Panc1 (cell line): ENCODE results near the gene ACSM2B. TPM values are rescaled to one million over a fixed set of nuclear protein-coding genes. Genes with fewer than 3 reads are reported as not detected.

Experiments used
- ATAC-seq: fragments of 200-7000 bp; cut with Tn5 transposase; 2 replicates; pipeline ENCODE4 v1.9.1; 2020; ENCODE audit warnings: mild to moderate bottlenecking, moderate library complexity
- BruUV-seq: library from RNA; stranded (reverse); fragments of 400-500 nt; replicated peaks from 2 replicates; lab custom pipeline; 2021; lab: Mats Ljungman, UMichigan
- CTCF ChIA-PET: fragments of 300-600 bp; sonication (Branson Sonifier 250); formaldehyde crosslinking; loops from one replicate; lab custom pipeline; 2022; ENCODE audit warnings: antibody characterized with exemption; lab: Charles Lee
- POLR2A ChIA-PET: fragments of 300-600 bp; sonication (Branson Sonifier 250); formaldehyde crosslinking; loops from one replicate; lab custom pipeline; 2022; ENCODE audit warnings: antibody characterized with exemption; lab: Charles Lee
- DNase-seq: peaks from one replicate; pipeline ENCODE4 v3.0.0-alpha.2; 2010; ENCODE audit warnings: low read depth, low spot score
- H3K27ac ChIP-seq: 2 replicates; pipeline ENCODE4 v1.5.1; 2011; ENCODE audit warnings: mild to moderate bottlenecking, low read length, inconsistent platforms
- H3K27me3 ChIP-seq: fragments of 200-500 bp; sonication (Bioruptor generic); 2 replicates; pipeline ENCODE4 v1.6.0; 2014; ENCODE audit warnings: low read length, inconsistent platforms; ENCODE audit not compliant: control insufficient read depth, insufficient read depth
- H3K36me3 ChIP-seq: fragments of 200-500 bp; sonication (Bioruptor generic); 2 replicates; pipeline ENCODE4 v1.5.1; 2014; ENCODE audit warnings: inconsistent platforms, mild to moderate bottlenecking, low read length, moderate library complexity; ENCODE audit not compliant: control insufficient read depth, insufficient read depth
- H3K4me1 ChIP-seq: 2 replicates; pipeline ENCODE4 v1.5.1; 2011; ENCODE audit warnings: inconsistent platforms, mild to moderate bottlenecking, low read length, moderate library complexity; ENCODE audit not compliant: control insufficient read depth, insufficient read depth
- H3K4me3 ChIP-seq, 2 experiments: 2 replicates each; pipeline ENCODE4 v1.5.1; 2011 to 2012; ENCODE audit warnings: low read depth in 2 of 2, low read length in 2 of 2, mild to moderate bottlenecking in 2 of 2, inconsistent platforms in 1 of 2, moderate library complexity in 1 of 2
- H3K9me3 ChIP-seq: fragments of 200-500 bp; sonication (Bioruptor generic); 2 replicates; pipeline ENCODE4 v1.5.1; 2014; ENCODE audit warnings: low read depth, mild to moderate bottlenecking, inconsistent platforms, low read length, moderate library complexity; ENCODE audit not compliant: control insufficient read depth, insufficient read depth
- POLR2AphosphoS5 ChIP-seq: IDR thresholded peaks from 2 replicates; pipeline ENCODE4 v1.6.1; 2012; ENCODE audit warnings: mild to moderate bottlenecking, low read depth, low read length, moderate library complexity
- SIN3A ChIP-seq: IDR thresholded peaks from 2 replicates; pipeline ENCODE4 v1.6.1; 2012; ENCODE audit warnings: low read depth, mild to moderate bottlenecking, low read length, moderate library complexity, borderline replicate concordance; ENCODE audit not compliant: insufficient read depth
- TCF7L2 ChIP-seq: IDR thresholded peaks from 2 replicates; pipeline ENCODE4 v1.6.1; 2011; ENCODE audit warnings: mild to moderate bottlenecking, low read depth, low read length, inconsistent platforms
- in situ Hi-C: cut with HindIII; loops from 2 replicates; pipeline ENCODE4 v1.10.0; 2016; ENCODE audit warnings: low sequenced_read_pairs, low pct_unique_long_range_greater_than_20kb
- intact Hi-C: fragments of 100-400 bp; cut with micrococcal nuclease; formaldehyde crosslinking; loops from one replicate; pipeline ENCODE4 v1.10.0; 2022; ENCODE audit not compliant: unreplicated experiment
- total RNA-seq: library from RNA; stranded (reverse); gene quantifications from one replicate; pipeline ENCODE4 v1.2.1, GENCODE V29; 2021; ENCODE audit not compliant: unreplicated experiment
- TF ChIP-seq, protein P1 (sequence below), 2 experiments: IDR thresholded peaks; 2 replicates each; pipeline ENCODE4 v1.6.1; 2011 to 2012; ENCODE audit warnings: low read depth in 2 of 2, control low read depth in 1 of 2, low read length in 1 of 2, mild to moderate bottlenecking in 1 of 2, moderate library complexity in 1 of 2; ENCODE audit not compliant: insufficient read depth in 1 of 2
- TF ChIP-seq, protein P2 (sequence below): fragments of 450-650 bp; IDR thresholded peaks from 2 replicates; pipeline ENCODE4 v1.5.1; 2017; ENCODE audit warnings: mild to moderate bottlenecking

The ACSM2B gene
- total RNA-seq, 1 experiment from 2014 or later = 0.10 TPM

DNA sequence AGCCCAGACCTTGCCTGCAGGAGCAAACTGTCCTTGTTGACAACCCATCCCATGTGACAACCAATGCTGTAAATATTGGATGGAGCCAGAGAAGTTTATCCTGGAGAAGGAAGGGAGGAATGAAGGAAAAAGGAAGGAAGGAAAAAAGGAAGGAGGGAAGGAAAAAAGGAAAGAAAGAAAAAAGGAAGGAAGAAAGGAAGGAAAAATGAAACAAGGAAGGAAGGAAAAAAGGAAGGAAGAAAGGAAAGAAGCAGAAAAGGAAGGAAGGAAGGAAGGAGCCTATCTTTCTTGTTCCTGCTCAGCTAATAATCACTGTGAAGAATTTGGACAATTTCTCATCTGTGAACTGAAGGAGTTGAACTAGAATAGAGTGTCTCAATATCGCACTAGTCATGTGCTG is 56.1 kb downstream of the ACSM2B start:
- intact Hi-C loops = no loop called here
- ChIA-PET POLR2A (no interaction called here), CTCF (no interaction called here)

DNA sequence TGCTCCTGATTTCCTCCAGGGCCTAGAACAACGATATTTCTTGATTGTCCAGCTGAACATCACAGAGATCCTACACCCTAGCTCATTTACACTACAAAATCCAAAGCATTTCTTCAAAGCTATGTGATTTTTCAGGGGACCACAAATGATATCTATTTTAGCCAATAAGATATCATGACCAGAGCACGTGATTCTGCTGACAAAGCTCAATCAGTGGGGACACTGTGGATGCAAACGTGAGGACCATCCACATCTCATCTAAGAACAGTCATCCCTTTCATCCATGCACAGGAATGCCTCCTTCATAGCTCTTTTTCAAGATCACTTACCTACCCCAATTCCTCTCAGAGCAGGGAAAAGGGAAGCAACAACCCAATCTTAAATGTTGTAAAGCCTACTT is 56.9 kb downstream of the ACSM2B start:
- no peaks in the 10 kb centered on the region for H3K4me1 ChIP-seq
- no peak overlapping the region for H3K4me3 ChIP-seq
- in situ Hi-C loops = no loop called here
- no peaks in the 10 kb centered on the region for H3K9me3 ChIP-seq
- 0 out of 2 replicates have a peak, but pooled peaks cover 3% of the 10 kb centered on the region for H3K27me3 ChIP-seq
- no peak for DNase-seq
- TF ChIP-seq, protein P1, sequence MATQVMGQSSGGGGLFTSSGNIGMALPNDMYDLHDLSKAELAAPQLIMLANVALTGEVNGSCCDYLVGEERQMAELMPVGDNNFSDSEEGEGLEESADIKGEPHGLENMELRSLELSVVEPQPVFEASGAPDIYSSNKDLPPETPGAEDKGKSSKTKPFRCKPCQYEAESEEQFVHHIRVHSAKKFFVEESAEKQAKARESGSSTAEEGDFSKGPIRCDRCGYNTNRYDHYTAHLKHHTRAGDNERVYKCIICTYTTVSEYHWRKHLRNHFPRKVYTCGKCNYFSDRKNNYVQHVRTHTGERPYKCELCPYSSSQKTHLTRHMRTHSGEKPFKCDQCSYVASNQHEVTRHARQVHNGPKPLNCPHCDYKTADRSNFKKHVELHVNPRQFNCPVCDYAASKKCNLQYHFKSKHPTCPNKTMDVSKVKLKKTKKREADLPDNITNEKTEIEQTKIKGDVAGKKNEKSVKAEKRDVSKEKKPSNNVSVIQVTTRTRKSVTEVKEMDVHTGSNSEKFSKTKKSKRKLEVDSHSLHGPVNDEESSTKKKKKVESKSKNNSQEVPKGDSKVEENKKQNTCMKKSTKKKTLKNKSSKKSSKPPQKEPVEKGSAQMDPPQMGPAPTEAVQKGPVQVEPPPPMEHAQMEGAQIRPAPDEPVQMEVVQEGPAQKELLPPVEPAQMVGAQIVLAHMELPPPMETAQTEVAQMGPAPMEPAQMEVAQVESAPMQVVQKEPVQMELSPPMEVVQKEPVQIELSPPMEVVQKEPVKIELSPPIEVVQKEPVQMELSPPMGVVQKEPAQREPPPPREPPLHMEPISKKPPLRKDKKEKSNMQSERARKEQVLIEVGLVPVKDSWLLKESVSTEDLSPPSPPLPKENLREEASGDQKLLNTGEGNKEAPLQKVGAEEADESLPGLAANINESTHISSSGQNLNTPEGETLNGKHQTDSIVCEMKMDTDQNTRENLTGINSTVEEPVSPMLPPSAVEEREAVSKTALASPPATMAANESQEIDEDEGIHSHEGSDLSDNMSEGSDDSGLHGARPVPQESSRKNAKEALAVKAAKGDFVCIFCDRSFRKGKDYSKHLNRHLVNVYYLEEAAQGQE (IDR thresholded peaks at IDR 0.05; ENCODE audit: insufficient read depth in 1 of 2, low read depth in 2 of 2, low read length in 1 of 2) = no peak
- TF ChIP-seq, protein P2, sequence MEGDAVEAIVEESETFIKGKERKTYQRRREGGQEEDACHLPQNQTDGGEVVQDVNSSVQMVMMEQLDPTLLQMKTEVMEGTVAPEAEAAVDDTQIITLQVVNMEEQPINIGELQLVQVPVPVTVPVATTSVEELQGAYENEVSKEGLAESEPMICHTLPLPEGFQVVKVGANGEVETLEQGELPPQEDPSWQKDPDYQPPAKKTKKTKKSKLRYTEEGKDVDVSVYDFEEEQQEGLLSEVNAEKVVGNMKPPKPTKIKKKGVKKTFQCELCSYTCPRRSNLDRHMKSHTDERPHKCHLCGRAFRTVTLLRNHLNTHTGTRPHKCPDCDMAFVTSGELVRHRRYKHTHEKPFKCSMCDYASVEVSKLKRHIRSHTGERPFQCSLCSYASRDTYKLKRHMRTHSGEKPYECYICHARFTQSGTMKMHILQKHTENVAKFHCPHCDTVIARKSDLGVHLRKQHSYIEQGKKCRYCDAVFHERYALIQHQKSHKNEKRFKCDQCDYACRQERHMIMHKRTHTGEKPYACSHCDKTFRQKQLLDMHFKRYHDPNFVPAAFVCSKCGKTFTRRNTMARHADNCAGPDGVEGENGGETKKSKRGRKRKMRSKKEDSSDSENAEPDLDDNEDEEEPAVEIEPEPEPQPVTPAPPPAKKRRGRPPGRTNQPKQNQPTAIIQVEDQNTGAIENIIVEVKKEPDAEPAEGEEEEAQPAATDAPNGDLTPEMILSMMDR = no peak
- TF ChIP-seq POLR2AphosphoS5 (no peak), SIN3A (no peak), TCF7L2 (no peak)
- H3K36me3 ChIP-seq = no peaks in the 10 kb centered on the region
- no peak overlapping the region for H3K27ac ChIP-seq
- intact Hi-C loops = no loop called here
- ChIA-PET CTCF (no interaction called here), POLR2A (no interaction called here)
- no TSS peak for BruUV-seq
- ATAC-seq = no peak

More for the DNA sequence above, 56.1 kb downstream of the ACSM2B start:
- Histone ChIP-seq H3K4me3 (no peak overlapping the region), H3K27ac (no peak overlapping the region), H3K9me3 (no peaks in the 10 kb centered on the region), H3K27me3 (0 out of 2 replicates have a peak, but pooled peaks cover 3% of the 10 kb centered on the region), H3K4me1 (no peaks in the 10 kb centered on the region), H3K36me3 (no peaks in the 10 kb centered on the region)
- BruUV-seq = no TSS peak
- TF ChIP-seq POLR2AphosphoS5 (no peak), TCF7L2 (no peak), SIN3A (no peak)
- TF ChIP-seq, protein P2 = no peak
- TF ChIP-seq, protein P1 (IDR thresholded peaks at IDR 0.05; ENCODE audit: insufficient read depth in 1 of 2, low read depth in 2 of 2, low read length in 1 of 2) = no peak
- ATAC-seq (no peak), DNase-seq (no peak)
- in situ Hi-C loops = no loop called here
